Putamen (tissue), 1 donor: ENCODE results near the gene MAN1C1.
"Not testable (repeated sequence)": the region's sequence is repeated elsewhere in the genome, so short reads cannot be mapped to it uniquely, and the experiment has no call there.

Experiments used
- DNase-seq: peaks from one replicate; pipeline ENCODE4 v3.0.0-alpha.2; 2016; ENCODE audit warnings: low spot score

The MAN1C1 gene

DNA sequence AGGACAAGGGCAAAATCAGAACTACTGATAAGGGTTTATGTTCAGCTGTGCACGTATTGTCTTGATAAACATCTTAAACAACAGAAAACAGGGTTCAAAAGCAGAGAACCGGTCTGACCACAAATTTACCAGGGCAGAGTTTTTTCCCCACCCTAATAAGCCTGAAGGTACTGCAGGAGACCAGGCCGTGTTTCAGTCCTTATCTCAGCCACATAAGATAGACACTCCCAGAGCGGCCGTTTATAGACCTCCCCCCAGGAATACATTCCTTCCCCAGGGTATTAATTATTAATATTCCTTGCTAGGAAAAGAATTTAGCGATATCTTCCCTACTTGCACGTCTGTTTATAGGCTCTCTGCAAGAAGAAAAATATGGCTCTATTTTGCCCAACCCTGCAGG lies 19.6 kb downstream of the MAN1C1 start:
- DNase-seq = not testable (repeated sequence)

DNA sequence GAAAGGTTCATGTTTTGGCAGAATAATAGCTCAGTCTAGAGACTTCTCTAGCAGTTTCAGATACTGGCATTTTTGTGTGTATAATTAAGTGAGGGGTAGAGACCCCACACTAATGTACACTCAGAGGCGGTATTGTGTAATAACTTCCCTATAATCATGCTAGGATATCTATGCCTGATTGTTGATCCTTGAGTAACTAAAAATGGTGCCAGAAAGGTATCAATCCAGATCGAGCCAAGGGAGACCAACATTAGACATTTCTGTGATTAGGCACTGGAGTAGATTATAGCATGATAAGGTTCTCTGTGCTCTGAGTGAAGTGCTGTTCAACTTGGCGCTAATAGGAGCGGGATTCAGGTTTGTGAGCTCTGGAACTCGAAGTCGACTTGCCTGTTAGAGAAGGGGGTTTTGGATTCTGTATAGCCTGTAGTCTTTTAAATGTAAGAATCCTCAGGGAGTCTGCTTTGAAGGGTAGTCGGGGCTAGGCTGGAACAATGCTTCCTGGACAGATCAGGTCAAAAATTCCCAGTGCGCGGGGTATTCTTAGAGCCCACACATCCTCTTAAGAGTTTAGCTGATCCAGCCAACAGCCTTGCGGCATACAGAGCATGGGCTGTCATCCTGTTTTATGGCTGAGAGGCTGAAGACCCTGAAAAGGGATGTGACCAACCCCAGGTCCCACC lies 24.2 kb downstream of the MAN1C1 start:
- DNase-seq = no peak

DNA sequence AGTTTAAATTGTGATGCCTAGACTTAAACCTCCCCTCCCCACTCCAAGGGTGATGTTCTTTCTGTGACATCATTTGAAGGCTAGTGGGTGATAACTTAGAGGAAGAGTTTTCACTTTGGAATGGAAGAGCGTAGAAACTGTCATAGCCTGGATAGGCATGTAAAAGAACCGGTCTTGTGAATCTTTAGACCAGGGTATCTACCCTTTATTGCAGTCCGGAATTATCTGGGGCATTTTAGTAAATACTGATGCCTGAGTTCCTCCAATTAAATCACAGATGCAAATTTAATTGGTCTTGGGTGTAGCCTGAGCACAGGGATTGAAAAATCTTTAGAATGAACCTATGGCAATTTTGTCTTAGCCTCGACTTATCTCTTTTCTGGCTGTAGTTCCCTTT lies 24.7 kb downstream of the MAN1C1 start:
- no peak for DNase-seq

DNA sequence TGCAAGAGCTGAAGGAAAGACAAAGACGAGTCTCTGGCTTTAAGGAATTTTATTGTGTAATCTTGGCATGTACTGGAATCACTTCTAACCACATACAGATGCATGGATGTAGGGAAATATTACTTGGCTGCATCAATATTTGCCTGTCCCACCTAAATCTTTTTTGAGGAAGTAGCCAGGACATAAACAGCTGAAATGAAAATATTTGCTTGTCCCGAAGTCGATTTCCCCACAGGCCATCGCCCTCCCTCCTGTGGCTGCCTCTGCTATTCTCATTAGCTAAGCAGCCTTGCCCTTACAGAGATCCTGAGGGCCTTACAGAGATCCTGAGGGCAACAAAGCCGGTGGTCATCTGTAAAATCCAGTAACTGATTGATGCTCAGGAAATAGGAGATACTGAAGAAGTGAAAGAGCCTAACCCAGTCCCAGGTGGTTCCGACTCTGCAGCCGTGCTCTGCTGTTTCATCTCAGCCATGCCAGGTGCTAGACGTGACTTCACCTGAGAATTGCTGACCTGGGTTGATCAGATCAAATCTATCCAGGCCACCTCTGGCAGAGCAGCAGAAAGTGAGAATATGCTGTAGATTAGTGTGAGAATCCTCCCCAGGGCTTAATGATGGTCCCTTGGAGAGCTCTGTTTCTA lies 25.5 kb downstream of the MAN1C1 start:
- DNase-seq = no peak

DNA sequence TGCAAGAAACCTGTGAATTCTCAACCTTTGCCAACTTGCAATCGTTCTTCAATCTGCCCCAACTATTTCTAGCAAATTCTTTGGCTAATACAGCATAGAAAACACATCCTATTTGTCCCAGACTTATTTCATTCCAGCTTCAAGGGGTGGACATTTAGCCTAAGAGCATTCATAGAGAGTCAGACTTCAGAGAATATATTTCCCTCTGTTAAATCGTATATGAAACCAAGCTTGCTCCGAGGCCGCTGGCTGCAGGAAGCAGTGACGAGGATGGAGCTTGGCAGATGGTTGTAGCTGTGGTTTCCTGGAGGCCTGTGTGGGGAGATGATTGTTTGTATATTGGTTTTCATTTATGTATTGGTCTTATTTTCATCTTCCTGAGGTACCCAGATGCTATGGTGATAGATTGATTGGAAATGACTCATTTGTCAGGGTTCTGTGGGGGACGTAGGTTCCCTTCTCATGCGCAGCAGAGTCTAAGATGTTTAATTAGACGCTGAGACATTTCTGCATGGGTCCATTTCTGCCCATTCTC lies 26.1 kb downstream of the MAN1C1 start:
- no peak for DNase-seq

DNA sequence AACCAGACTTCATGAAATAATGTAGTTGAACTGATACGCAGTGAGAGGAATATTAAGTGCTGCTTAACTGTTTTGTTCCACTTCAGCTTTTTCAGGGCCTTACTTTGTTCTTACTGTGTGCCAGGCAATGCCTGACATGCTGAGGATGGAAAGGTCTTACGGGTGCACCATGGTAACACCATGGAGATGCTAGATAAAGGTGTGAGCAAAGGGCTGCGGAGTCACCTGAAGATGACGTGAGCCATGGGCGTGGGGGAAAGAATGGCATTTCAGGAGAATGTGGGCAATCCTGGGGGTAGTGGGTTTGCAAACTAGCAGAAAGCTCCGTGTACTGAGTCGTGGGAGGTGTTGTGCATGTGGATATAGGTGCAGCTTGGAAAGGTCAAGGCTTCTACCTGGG lies 27.3 kb downstream of the MAN1C1 start:
- no peak for DNase-seq

DNA sequence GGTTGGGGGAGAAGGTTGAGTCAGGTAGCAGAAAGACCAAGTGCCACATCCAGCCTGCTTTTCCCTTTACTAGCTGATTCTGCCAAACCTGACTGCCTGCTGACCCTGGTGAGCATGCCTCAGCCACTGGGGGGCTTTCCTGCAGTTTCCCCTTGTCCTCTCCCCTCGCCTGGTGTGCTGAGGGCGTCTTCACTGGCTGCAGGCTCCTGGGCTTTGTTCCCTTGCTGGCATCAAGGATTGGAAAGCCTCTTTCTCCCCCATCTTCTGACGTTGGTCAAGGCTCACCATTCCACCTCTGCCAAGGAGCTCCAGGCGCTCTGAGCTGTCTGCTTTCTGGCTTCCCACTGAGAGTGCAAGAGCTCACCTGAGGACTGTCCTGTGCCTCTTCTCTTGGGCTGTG lies 28.4 kb downstream of the MAN1C1 start:
- no peak for DNase-seq

DNA sequence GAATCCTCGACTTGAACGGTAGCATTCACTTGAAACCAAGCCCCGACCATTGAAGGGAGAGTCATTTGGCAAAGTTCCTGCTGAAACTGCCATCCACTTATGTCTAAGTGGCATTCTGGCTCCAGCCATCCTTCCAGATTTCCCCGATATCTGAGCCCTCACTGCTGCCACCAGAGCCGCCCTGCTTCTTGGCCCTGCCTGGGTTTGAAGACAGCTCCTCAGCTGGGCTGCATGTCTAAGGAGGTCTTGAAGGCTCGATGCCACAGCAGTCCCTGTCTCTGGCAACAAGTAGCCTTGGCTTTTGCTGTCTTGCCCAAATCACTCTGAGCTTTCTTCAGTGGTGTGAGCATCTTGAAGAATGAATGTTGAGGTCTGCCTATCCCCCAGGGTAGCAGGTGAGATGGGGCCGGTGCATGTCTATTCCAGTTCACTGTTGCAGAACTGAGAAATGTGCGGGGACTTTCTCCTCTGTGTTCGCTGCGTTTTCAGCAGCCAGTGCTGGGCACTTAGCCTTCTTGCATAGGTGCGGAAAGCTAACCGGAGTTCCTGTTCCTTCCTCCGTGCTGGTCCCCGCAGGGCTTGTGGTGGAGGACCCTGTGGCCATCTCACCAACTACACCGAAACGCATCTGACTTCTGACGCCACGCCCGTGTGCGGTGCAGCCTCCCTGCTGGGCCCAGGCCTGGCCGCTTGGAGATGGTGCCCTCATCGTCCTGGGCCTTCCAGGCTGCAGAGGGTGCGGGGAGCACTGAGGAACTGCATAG lies 29.2 kb downstream of the MAN1C1 start:
- DNase-seq = no peak

DNA sequence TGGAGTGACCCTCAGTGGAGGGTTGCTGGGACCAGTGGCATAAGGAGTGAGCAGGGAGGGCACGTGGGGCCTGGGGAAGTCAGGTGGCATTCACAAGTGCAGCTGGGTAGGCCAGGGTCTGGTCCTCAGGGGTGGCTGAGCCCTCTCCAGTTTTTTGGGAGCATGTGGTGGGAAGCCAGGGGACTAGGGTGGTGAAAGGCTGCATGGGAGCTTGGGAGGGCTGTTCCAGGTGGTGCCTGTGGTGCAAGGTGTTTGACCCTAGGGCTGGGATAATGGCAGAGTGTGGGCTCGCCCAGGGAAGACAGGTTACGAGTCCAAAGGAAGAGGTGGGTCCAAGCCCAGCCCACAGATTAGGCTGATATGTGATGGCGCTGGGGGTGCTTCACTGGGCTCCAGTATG lies 30.5 kb downstream of the MAN1C1 start:
- no peak for DNase-seq

DNA sequence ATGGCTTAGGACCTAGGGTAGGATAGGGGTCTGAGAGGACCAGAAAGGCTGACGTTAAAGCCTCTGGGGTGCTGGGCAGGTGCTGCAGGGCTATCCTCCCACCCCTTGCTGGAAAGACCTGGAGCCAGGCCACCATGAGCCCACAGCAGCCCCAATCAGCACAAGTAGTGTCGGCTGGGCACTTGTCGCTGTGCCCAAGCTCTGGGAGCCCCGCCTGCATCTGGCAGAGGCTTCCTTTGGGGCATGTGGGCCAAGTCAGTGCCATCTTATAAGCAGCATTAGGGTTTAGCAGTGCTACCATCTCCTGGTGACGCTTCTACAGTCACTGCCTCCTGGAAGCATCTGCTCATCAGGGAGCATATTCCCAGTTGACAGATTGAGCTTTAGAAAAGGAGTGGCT lies 31.3 kb downstream of the MAN1C1 start:
- no peak for DNase-seq

DNA sequence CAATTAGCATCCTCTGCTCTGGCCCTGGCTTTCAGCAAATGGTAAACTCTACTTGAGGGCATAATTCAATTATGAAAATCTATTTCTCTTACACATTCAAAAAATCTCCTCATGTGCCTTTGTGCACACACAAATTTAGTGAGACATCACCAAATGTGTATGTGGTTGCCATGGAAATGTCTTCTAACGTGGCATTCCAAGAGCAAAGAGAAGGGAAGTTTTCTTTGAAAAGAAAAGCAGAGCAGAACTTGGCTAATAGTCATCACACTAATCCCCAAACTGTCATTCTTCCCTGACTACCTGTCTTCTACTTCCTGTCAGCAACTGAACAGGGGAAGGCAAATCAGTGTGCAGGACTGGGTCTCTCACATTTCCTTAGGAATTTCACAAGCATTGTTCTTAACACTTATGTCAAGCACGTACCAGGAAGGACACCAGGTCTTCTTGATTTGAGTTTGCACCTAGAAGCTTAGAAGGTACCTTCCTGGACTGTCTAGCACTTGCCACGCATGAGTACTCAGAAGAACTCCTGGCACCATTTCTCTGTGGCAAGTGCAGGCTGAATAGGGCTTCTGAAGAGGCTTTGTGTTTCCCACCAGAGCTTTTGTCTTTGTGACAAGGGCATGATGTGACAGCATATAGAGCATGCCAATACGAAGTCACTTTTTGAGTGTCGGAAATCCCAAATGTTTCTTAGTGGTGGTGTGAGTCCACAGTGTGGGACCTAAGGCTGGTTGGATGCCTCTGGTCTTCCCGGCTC lies 32.3 kb downstream of the MAN1C1 start:
- DNase-seq = peak; percentile 23

DNA sequence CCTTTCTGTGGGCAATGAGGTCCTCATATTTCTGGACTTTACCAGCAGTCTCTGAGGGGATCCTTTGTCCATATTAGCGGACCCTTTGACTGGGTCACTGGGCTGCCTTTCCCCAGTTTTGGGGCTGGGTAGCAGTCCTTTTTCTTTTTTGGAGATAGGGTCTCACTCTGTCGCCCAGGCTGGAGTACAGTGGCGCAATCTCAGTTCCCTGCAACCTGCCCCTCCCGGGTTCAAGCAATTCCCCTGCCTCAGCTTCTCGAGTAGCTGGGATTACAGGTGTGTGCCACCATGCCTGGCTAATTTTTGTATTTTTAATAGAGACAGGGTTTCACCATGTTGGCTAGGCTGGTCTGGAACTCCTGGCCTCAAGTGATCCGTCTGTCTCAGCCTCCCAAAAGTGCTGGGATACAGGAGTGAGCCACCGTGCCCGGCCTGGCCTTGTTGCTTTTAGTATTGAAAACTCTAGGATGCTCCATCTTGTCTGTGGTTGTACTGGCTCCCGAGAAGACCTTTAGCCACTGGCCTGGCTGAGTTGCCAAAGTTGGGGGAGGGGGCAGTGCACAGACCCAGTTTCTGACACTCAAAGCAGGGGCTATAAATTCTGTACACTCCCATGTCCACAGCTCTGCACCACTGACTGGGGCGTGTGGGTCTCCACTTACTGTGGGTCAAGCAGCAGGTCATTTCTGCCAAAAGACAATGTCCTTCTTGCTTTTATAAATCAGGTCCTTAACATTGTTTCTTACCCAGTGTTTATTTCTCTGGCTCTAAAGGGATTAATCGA lies 33.1 kb downstream of the MAN1C1 start:
- DNase-seq = no peak

DNA sequence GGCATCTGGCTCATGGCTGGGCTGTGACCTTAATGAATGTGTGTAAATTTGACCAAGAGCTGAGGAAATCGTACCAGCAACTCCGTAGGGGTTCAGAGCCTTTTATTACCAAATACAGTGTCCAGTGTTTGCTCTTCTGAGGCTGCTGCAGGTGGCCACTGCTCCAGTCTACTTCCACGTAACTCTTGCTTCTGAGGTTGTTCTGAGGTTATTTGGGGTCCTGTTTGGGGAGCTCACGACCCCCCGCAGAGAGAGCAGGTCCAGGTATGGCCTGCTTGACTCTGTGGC lies 33.6 kb downstream of the MAN1C1 start:
- no peak for DNase-seq

DNA sequence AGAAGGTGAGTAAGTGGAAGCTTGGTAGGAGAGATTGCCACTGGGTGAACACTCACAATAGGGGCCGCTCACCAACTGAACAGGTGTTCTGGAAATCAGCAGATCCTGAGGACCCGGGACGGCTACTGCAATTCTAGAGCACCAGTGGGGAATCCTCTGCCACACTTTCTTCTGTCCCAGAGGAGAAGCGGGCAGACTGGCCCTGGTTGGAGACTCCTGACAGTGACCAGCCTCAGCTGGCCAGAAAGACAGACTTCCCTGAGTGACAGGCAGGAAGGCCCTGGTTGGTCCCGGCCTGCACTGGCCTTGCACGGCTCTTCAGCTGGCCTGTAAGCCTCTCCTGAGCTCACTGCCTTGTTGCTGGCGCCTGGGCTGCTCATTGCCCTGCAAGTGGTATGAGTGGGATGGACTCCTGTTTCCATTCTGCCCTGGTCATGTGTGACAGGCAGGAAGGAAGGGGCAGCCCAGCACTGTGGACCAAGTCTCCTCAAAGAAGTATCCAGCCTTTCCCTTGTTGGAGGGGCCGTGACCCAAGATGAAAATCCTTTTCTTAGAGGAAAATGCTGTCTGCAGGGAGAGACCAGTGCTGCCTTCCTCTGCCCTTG lies 34.5 kb downstream of the MAN1C1 start:
- no peak for DNase-seq

DNA sequence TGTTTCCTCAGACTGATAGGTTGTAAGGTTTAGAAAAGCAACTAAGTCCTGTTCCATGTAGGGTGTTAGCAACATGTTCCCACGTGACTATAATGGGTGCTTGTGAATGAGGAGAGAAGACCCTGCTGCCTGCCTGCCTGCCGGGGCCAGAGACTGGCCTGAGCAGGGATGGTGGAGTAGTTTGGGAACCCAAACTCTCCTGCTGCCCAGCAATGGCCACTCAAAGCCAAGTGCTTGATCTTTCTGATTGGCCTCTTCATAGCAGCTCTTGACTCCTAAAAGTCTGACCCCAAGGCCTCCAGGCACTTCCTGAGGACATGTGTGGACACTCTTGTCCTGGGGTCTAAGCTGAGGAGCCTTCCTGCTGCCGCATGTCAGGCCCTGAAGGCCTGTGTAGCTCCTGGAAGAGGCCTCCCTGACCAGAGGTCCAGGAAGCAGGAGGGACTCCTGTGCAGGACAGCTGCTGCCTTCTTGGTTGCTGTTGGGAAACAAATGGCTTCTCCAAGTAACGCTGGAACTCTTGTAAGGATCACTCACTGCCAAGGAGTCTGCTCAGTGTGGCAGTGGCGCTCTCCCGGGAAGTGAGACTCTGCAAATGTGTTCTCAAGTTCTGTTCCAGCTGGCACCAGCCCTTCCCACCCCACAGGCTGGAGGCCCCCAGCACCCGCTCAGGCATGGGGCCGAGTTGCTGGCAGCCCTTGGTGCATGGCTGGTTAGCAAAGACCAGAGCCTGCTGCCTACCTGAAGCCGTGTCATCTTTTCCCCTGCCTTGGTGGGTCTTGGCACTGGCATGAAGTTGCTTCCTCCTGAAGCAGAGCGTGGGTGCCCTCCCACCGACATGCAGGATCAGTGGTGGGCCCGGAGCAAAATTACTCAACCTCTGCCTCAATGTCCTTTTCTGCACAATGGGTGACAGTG lies 35.5 kb downstream of the MAN1C1 start:
- DNase-seq = peak; percentile 53

DNA sequence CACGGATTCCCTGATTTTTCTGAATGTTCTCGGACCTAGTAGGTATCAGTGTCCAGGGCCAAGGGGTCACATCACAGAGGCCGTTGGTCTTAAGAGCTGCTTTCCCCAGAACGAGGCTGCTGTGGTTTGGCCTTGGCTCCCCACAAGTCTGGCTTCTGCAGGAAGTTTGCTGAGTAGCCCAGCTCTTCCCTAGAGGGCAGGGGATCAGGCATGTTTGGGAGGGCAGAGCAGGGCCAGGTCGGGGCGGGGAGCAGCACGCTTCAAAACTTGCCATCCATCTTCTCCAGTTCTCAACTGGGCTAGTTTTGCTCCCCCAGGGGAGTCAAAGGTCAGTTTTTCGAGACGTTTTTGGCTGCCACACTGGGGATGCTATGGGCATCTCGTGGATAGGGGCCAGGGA lies 37.0 kb downstream of the MAN1C1 start:
- DNase-seq = no peak

DNA sequence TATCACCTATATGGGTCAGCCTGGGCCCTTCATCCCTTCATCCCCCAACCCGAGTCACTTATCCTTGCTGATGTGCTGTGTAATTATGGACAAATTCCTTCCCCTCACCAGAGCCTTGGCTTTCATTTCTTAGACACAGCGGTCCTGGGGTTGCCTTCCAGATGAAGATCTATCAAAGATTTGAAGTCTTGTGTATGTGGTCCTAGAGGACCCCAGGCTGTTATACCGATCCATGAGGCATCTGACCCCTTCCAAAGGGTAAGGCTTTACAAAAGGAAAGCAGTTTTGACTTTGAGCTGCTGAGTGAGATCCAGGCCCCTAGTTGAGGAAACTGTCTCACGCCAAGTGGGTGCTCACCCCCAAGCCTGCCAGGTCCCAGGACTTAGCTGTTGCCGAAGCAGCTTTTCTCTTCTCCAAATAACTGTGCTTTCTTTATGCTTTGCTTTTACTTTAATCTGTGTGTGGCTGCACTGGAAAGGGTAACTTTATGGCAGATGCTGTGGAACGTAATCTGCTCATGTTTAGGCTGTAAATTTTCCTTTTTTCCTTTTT lies 37.6 kb downstream of the MAN1C1 start:
- DNase-seq = no peak

DNA sequence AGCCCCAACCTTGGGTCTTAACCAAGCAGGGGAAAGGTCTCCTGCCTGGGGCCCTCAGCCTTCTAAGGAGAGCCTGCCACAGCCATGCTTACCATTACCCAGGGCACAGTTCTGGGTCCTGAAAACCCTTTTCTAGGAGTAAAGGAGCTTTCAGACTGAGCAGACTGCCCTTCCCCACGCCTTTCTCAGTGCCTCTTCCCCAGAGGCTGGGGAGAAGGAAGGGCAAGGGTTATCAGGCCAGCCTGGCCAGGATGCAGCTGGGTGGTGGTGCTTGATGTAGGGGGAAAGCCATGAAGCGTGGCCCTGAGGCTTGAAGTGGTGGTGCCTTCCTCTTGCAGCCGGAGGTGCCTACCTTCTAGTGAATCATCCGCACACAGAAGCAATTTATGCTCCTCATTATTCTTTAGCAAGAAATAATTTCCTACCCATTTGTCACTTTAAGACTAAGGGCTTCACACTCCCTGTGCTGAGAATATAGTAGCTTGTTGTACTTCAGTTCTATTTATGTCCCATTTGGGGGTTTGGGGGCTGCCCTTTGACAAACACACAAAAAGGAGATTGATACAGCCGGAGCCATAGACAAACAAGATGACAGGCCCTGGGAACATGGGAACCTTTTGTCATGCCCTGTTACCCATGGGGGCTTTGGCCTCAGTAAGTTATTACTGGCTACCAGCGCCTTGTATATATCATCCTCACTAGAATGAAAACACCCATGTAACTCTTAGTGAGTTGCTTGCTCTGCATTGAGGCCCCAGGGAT lies 40.7 kb downstream of the MAN1C1 start:
- no peak for DNase-seq
